Activated naive CD4-positive, alpha-beta T cell treated with Interleukin-2 at 50 U/mL for 16 hours (primary cell): ENCODE measurements around the gene MICAL2.

Source experiments
- DNase-seq: peaks from one replicate; pipeline ENCODE4 v3.0.0-alpha.2; 2020

MICAL2 gene

DNA sequence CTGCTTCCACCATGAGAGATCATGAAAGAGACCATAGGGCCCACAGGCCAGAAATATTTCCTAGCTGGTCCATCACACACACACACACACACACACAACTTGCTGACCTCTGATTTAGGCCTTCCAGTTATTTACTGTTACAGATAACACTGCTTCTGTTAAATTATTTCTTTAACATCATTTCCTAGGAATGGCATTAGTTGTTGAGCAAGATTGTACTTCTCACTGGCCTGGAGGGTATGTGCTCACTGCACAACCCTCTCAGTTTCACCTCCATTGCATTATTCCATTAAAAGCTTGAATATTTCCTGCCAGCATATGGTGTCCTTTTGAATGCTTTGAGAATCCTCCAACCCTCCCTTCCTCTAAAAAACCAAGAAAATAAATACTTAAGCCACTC lies 104.4 kb downstream of the MICAL2 start:
- no peak for DNase-seq

DNA sequence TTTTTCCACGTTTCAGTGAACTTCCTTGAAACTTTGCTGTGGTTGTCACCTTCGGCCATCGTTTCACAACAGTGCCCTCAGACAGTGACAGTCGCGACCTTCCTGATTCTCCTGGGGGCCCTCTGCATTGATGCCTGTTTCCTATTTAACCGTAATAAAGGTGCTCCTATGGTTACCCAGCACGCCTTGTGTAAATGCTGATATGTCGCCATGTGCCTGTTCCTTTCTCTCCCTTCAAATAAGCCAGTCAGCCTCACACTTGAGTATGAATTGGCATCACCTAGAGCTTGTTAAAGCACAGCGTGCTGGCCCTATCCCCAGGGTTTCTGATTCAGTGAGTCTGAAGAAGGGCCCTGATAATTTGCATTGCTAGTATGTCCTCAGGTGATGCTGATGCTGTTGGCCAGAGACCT lies 104.8 kb downstream of the MICAL2 start:
- DNase-seq: no peak

DNA sequence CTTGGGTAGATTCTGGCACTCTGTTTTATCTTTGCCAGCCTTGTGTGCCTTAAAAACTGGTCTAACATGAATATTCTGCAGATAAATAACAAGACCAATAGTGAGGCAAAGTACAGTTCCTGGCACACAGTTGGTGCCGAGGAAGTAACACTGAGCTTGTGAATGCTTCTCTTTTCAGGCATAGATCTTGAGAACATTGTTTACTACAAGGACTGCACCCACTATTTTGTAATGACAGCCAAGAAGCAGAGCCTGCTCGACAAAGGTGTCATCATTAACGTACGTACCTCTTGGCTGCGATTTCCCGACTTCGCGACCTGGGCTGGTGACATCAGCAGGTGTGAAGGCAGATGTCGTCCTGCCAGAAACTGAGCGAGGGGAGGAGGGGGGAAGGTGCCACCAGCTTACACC lies 105.7 kb downstream of the MICAL2 start:
- DNase-seq: no peak

DNA sequence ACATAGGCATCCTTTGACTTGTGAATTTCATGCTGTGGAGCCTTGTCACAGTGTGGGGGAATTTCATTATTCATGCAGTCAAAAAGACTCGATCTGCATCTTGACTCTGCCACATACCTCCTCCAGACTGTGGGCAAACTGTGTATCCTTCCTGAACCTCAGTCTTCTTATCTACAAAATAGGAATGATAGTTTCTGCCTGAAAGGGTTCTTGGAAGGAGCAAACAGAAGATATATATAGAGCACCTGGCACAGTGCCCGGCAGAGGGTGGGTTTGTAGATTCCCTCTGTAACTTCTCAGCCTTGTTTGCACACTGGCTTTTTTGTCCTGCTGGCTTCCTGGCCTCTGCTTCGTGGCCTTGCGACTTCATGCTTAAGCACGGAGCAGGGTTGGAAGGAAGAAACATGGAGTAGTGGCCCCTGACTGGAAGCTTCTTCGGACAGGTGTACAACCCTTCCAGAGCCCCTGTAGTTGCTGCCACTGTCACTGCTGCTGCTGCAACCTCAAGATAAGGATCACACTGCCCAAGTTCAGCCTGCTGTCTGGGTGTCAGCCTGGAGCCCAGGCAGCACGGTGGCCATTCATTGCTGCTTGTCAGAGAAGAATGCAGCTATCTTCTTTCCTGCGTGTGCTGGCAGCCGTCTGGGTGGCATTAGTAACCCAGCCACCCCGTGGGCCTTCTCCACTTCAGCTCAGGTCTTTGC lies 106.4 kb downstream of the MICAL2 start:
- DNase-seq: no peak

DNA sequence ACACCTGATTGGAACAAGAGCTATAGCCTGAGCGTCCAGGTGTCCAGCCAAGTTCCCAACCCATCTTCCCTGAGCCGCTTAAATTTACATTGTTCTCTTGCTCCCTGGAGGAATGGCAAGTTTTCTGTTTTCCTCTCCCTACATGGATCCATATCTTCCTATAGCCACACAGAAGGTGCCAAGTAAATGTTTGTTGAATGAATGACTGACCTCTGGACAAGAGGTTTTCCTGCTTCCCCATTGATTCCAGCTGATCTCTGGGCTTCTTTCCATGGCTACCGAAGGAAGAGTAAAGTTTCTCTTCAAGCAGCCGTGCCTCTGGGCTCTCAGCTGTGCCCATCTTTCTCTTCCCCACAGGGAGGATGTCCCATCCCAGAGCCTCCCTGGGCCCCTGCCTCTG lies 107.5 kb downstream of the MICAL2 start:
- no peak for DNase-seq

DNA sequence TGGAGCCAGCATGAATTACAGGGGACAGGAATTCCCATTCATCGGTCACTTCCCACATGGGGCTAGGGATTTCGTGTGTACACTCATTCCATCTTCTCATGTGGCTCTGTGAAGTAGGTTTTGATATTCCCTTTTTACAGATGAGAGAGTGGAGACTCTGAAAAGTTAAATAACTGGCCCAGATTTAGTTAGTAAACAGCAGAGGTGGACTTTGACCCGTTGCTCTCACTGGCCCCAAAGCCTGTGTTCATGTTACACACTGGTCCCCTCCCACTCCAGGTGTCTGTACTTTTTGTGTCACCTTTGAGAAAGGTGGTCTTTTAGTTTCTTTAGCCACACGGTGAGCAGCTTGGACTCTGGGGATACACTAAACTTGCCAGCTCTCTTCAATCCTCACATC lies 108.5 kb downstream of the MICAL2 start:
- DNase-seq: no peak

DNA sequence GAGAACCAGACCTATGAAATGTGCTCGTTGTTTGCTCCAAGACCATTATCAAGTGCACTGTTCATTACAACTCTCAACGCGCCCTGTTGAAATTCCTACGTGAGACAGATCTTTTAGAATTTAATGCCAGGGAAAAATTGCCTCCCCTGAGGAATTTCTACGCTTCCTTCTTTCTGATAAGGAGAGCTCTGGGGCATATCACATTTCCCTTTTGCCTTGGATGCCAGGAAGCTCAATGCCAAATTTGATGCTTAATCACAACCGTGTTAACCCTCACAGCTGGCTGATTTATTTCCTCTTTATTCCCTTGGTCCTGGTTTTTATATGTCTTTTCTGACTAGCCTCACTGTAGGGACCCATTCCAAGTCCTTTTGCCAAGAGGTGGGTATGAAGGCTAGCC lies 109.4 kb downstream of the MICAL2 start:
- no peak for DNase-seq

DNA sequence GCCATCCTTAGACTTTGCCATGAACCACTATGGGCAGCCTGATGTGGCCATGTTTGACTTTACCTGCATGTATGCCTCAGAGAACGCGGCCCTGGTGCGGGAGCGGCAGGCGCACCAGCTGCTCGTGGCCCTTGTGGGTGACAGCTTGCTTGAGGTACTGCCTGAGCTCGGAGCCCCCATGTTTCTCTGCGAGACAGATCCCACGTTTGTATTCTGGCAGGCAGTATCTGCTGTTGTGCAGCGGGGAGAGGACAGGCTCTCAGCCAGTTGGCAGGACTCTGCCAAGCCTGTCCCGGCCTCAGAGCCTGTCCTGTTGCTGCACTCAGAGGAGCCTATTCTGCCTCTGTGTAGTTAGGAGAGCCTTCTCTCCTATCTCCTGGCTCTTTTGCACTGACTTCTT lies 109.9 kb downstream of the MICAL2 start:
- DNase-seq: no peak

DNA sequence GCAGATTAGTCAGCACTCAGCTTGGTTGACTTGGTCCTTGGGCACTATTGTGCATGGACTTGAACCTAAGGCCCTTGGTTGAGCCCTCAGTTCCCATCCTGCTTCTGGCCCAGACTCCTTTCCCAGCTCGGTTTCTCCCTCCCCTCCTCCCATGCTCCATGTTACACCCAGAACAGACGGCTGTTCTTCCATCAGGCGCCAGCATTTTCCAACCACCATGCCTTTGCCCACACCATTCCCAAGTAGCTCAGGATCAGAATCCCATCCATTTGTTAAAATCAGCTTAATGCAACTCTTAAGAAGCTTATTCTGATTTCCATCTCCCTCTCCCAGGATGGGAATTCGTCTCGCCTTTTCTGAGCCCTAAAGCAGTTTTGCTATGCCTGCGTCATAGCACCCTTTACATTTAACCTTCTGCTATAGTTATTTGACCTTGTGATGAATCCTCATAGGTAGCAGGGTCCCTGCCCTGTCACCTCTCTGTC lies 110.7 kb downstream of the MICAL2 start:
- no peak for DNase-seq

DNA sequence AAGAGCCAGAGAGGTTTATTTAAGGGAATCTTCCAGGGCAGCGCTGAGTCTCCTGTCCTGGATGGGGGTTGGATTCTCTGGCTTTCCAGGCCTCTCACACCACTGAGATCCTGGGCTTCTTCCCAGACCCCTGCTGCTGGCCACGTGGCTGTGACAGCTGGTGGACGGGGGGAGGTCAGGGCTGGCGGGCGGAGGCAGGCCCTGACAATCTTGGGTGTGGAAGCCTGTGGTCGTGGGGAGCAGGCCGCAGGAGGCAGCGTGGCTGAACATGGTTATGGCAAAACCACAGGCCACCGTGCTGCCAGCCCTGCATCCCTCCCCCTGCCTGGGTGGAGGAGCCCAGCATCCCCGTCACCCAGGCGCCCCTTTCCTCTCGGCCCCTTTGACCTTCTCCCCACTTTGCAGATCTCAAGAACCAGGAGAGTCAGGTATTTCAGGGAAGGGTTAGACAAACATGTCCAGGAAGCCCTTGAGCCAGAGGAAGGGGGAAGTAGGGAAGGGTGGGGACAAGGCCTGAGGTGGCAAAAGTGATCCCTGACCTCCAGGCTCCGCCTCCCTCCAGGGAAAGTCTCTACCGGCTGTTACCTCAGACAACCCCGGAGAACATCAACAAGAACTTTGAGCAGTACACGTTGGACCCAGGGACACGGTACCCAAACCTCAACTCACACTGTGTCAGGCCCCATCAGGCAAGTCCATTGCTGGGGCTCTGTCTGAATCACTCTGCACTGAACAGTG lies 111.8 kb downstream of the MICAL2 start:
- DNase-seq: no peak

DNA sequence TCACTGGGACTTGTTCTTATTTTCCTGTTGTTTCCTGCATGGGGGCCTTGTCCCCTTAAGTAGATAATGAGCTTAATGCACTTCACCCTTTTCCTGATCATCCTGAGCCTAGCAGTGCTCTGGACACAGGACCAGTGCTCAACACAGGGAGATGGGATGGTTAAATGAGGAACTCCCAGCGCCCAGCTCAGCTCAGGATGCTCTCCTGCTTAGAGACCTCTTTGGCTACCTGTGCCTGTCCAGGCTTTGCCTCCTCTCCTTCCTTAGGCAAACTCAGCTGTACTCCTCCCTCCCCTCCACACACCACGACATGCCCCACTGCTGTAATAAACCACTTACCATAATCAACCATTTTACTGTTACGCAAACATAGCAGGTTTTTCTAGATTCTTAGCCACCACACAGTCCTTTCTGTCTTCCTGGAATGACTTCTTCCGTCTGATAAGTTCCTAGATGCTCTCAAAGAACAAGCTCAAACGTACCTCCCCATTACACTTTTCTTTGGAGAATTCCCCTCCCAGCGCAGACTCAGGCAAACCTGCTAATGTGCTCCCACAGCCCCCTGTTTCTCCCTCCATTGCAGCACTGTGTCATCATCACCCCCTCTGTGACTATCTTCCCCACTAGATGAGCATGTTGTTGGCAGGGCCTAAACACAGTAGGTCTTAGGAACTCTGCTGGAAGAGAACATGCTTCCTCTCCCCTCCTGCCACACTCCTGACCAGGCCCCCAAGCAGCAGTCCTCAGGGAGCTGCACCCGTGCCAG lies 113.6 kb downstream of the MICAL2 start:
- no peak for DNase-seq

DNA sequence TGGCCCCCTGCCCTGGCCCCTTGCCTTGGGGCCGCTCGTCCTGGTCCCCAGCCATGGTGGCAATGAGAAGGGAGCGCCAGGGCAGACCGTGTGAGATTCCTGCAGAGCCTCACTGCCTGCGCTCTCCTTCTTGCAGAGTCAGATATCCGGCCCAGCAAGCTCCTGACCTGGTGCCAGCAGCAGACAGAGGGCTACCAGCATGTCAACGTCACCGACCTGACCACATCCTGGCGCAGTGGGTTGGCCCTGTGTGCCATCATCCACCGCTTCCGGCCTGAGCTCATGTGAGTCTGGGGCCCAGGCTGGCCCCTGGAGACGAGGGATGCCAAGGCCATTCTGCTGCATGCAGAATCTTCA lies 114.1 kb downstream of the MICAL2 start:
- peak; percentile 89 for DNase-seq

DNA sequence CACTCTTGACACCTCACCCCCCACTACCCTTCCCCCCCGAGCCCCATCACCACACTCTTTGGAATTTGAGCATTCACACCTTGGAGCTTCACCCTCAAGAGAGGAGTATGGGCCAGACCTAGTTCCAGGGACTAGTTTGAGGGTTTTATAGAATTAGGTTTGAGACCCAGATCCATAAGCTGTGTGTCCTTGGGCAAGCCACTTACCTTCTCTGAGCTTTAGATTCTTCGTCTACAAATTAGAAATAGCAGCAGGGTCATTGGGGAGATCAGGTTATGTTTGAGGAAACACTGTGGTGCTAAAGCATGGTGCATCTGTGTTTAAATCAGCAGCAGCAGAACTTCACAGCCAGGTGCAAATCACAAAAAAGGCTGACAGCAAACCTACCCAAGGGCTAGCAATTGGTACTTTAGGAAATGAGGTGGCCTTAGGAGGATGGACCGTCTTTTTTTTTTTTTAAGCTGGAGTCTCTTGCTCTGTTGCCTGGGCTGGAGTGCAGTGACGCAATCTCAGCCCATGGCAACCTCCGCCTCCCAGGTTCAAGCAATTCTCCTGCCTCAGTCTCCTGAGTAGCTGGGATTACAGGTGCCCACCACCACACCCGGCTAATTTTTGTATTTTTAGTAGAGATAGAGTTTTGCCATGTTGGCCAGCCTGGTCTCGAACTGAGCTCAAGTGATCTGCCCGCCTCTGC lies 114.8 kb downstream of the MICAL2 start:
- no peak for DNase-seq

DNA sequence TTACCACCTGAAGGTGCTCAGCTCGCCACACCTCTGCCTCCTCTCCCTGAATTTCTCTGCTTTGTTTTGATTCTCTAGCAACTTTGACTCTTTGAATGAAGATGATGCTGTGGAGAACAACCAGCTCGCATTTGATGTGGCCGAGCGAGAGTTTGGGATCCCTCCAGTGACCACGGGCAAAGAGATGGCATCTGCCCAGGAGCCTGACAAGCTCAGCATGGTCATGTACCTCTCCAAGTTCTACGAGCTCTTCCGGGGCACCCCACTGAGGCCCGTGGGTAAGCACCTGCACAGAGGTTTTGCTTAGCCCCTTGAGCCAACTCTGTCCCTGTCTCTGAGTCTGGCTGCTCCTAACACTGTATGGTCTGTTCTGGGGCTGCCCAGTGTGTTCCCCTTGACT lies 115.7 kb downstream of the MICAL2 start:
- no peak for DNase-seq

DNA sequence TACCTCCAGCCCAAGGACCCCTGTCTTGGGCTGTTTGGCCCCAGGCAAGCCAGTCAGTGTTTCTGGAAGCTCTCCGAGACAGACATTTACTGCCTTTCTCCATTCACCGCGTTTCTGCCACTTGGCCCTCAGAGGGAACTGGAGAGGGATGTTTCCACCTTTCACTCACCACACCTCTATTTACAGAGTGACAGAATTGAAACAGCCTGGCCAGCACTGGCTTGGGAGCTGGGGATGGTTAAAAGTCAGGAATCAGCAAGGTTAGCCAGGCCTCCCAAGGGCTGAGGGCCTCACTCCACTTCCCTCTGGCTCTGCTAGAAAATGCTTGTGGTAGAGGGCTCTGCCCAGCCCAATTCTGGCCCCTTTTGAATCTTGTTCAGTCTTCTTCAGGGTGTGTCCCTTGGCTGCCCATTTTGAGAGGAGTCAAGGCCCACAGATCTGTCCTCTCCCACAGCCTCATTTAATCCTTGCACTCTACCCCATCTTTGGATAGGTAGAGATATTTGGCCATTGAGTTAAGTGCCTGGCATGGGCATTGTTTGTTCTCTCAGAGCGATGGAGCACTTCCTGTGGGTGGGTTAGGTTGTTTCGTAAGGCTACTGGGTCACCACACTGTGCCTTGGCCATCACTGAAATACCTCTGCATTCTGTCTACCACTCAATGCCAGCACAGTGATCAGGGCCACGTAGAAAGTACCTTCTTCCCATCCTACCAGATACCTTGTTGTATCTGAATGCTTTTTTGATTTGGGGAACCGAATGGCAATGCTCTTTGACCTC lies 119.2 kb downstream of the MICAL2 start:
- DNase-seq: no peak

DNA sequence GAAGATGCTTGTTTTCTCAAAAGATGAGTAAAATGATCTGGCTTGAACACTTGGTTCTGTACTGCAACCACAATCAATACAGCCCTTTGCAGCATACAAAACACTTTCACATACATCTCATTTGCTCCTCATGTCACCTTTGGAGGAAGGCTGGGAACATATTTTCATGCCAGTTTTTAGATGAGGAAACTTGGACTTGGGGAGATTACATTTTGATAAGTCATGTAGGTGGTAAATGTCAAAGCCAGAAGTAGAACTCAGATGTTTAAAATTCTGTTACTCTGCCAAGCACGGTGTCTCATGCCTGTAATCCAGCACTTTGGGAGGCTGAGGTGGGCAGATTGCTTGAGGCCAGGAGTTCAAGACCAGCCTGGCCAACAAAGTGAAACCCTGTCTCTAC lies 121.8 kb downstream of the MICAL2 start:
- no peak for DNase-seq

DNA sequence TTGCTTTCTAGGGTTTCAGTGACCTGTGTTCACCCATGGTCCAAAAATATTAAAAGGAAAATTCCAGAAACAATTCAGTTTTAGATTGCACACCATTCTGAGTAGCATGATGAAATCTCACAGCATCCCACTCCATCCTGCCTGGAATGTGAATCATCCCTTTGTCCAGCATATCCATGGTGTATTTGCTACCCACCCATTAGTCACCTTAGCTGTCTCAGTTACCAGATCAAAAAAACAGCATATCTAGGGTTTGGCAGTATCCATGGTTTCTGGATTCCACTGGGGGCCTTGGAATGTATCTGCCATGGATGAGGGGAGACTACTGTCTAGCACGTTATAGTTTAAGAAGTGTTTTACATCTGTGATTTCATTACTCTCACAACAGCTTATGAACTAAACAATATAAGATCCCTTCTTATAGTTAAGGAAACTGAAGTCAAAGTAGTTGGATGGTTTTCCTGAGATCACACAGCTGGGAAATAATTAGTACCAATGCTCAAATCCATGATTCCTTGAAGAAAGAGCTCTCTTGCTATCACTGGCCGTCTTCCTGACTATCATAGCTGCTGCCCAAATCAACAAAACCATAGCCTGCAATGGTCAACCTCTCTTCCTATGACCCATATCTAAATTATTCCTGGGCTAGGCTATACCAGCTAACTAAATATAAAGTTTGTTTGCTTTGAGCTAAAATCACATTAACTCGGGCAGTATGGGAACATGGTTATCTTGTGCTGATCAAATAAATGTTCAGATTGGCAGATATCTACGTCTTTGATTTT lies 122.6 kb downstream of the MICAL2 start:
- no peak for DNase-seq

DNA sequence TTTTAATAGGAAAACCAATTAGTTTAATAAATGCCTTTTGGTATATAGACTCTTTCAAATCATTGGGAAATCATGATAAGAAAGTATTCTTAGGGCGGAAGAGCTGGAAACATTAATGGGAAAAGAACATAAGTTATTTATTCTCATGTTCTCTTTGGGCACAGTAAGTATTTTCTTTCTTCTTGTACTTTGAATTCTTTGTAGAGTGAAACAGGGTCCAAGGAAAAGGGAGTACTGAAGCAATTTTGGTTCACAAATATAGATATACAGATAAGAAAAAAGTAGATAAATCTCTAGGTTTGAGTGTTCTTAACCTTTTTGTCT lies 123.2 kb downstream of the MICAL2 start:
- DNase-seq: no peak

DNA sequence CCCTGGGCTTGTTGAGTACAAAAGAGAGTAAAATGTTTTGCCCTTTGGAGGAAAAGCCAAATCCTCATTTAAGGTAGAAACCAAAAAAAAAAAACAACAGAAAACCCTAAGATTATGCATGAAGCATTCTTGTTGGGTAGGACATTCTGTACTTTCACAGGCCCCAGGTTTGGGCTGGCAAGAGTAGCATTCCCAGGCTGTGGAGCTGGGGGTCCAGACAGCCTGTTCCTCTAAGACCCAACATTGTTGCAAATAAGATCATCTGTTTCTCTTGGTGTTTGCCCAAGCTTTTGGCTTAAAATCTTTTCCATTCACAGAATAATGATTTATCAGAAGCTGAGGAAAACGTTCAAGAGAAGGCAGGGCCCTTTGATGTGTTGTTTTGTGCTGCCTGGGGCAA lies 123.8 kb downstream of the MICAL2 start:
- no peak for DNase-seq

DNA sequence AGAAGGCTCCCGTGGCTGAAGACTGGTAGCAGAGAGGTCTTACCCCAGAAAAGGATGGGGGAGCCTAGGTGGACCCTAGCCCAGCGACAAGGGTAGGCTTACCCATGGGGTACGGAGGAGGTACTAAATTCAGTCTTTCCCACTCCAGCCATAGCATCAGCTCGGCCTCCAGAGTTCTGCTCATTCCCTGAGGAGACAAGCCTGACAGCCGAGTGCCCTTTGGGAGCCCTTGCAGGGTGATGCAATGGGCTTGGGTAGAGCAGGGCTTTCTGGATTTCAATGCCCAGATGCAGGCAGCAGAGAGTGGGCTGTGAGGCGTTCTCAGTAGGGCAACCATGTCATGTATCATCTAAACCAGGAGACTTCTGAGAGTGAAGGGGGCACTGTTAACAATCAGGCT lies 124.7 kb downstream of the MICAL2 start:
- no peak for DNase-seq

DNA sequence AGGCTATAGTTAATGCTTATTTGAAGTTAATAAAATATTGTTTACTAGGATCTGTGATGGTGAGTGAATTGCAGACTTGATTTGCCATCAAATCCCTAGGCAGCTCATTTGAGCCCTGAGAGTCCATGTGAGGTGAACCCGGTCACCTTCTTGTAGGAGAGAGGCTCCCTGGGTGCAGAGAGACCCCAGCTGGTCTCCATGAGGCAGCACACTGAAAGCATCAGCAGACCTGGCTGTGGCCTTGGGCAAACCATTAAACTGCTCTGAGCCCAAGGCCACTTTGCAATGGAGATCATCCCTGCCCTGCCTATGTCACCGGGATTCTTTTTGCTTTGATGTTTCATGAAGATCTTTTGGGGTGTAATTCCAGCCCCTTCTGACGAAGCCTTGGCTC lies 125.2 kb downstream of the MICAL2 start:
- DNase-seq: no peak
